Muscle layer of duodenum (tissue), 2 donors: ENCODE measurements around the gene FGGY.
A peak's percentile ranks its signal among the peaks of the same experiment; 100 is the strongest.
"Not testable (repeated sequence)": the region's sequence is repeated elsewhere in the genome, so short reads cannot be mapped to it uniquely, and the experiment has no call there.

Experiments used
- H3K27ac ChIP-seq: one replicate; pipeline ENCODE4 v1.7.0; 2013; ENCODE audit warnings: mild to moderate bottlenecking, low read length
- H3K27me3 ChIP-seq: one replicate; pipeline ENCODE4 v1.7.0; 2013; ENCODE audit warnings: low read depth, mild to moderate bottlenecking, control low read depth, low read length
- H3K36me3 ChIP-seq, 2 donors: one replicate each; pipeline ENCODE4 v1.7.0; 2013; ENCODE audit warnings: low read length in 2 of 2, control low read depth in 1 of 2, mild to moderate bottlenecking in 1 of 2; ENCODE audit not compliant: insufficient read depth in 2 of 2, control insufficient read depth in 1 of 2
- H3K4me1 ChIP-seq, 2 donors: one replicate each; pipeline ENCODE4 v1.7.0; 2013; ENCODE audit warnings: low read length in 2 of 2, mild to moderate bottlenecking in 2 of 2, control low read depth in 1 of 2, moderate library complexity in 1 of 2; ENCODE audit not compliant: insufficient read depth in 2 of 2, control insufficient read depth in 1 of 2
- H3K4me3 ChIP-seq, 2 donors: one replicate each; pipeline ENCODE4 v1.7.0; 2013; ENCODE audit warnings: low read length in 2 of 2, low read depth in 1 of 2, mild to moderate bottlenecking in 1 of 2
- H3K9me3 ChIP-seq, 2 donors: one replicate each; pipeline ENCODE4 v1.7.0; 2013; ENCODE audit warnings: low read length in 2 of 2, control low read depth in 1 of 2, mild to moderate bottlenecking in 1 of 2; ENCODE audit not compliant: control insufficient read depth in 1 of 2
- donor health status: healthy.

FGGY gene

DNA sequence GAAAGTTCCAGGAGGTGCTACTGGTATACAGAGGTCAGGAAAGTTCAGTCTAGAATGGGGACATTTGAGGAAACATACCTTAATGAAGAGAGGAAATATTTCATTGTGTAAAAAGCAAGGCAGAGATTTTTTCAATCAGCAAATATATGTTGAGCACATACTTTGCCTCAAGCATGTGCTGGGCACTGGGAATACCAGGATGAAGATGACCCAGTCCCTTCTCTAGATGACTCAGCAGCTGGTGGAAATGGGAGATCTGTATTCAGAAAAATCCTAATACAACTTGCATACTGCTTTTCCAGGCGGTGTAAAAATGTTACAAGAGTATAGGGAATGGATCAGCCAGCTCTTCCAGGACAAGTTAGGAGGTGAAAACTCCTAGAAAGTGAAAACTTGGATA lies 229.3 kb downstream of the FGGY start:
- no peaks in the 10 kb centered on the region for H3K9me3 ChIP-seq
- no peak overlapping the region for H3K27ac ChIP-seq
- no peaks in the 10 kb centered on the region for H3K36me3 ChIP-seq
- H3K4me1 ChIP-seq = peaks cover 0 to 11% of the 10 kb centered on the region in 2 donors
- no peaks in the 10 kb centered on the region for H3K27me3 ChIP-seq
- H3K4me3 ChIP-seq = no peak overlapping the region

DNA sequence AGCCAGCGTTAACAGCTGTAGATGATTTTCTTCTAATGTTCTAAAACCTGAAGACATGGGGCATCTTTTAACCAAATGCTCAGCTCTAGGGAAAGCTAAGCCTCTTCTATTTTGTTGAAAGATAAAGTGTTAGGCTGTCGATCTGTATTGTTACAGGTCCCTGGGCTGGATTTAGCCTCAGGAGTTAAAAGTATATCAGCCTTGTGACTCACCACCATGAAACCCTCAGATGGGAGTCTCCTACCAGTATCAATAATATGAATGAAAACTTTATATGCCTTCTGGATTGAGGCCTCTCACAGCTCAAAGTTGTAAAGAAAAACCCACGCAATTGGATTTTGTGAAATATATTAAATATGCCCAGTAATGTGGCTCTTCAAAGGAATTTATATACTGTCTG lies 231.6 kb downstream of the FGGY start:
- Histone ChIP-seq H3K27ac (no peak overlapping the region), H3K36me3 (no peaks in the 10 kb centered on the region), H3K4me1 (peaks cover 0 to 5% of the 10 kb centered on the region in 2 donors), H3K9me3 (no peaks in the 10 kb centered on the region), H3K27me3 (no peaks in the 10 kb centered on the region), H3K4me3 (no peak overlapping the region)

GRCh38 chr1:59528900-59529299 lies 232.0 kb downstream of the FGGY start:
- no peak overlapping the region for H3K27ac ChIP-seq
- no peak overlapping the region for H3K4me3 ChIP-seq
- no peaks in the 10 kb centered on the region for H3K9me3 ChIP-seq
- no peaks in the 10 kb centered on the region for H3K36me3 ChIP-seq
- H3K27me3 ChIP-seq = no peaks in the 10 kb centered on the region
- peaks cover 0 to 5% of the 10 kb centered on the region in 2 donors for H3K4me1 ChIP-seq

DNA sequence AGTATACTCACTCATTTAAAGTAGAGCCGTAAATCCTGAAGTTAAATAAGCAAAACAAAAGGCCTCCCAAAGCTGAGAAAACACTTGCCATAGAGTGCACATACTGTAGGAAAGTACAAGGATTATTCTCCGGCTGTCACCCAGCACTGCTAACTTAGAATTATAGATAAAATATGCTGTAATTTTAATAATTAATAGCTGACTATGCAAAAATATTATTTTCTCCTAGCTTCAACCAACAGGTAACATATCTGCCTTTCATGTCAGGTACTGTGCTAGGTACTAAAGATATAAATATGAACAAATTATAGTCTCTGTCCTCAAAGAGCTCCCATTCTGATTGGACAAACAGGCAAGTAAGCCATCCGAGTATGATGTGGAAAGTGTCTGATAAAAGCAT lies 233.2 kb downstream of the FGGY start:
- Histone ChIP-seq H3K4me3 (no peak overlapping the region), H3K27me3 (no peaks in the 10 kb centered on the region), H3K4me1 (peaks cover 0 to 5% of the 10 kb centered on the region in 2 donors), H3K36me3 (no peaks in the 10 kb centered on the region), H3K9me3 (no peaks in the 10 kb centered on the region), H3K27ac (no peak overlapping the region)

DNA sequence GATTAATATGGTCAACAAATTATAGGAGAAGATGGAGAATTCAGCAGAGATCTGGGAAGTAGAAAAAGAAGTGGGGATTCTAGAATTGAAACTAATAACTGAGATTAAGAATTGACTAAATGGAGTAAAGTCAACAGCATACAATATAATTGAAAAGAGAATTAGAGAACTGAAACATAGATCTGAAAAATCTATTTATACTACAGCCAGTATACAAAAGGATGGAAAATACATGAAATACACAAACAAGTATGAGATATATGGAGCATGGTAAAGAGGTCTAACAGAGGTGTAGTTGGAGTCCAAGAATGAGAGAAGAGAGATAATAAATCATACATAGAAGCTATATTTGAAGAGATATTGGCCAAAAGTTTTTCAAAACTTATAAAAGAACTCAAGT lies 235.2 kb downstream of the FGGY start:
- Histone ChIP-seq H3K4me3 (no peak overlapping the region), H3K36me3 (no peaks in the 10 kb centered on the region), H3K27me3 (no peaks in the 10 kb centered on the region), H3K4me1 (peaks cover 0 to 1% of the 10 kb centered on the region in 2 donors), H3K9me3 (no peaks in the 10 kb centered on the region), H3K27ac (no peak overlapping the region)

DNA sequence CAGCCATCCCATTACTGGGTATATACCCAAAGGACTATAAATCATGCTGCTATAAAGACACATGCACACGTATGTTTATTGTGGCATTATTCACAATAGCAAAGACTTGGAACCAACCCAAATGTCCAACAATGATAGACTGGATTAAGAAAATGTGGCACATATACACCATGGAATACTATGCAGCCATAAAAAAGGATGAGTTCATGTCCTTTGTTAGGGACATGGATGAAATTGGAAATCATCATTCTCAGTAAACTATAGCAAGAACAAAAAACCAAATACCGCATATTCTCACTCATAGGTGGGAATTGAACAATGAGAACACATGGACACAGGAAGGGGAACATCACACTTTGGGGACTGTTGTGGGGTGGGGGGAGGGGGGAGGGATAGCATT lies 241.6 kb downstream of the FGGY start:
- not testable (repeated sequence) for H3K4me1 ChIP-seq, H3K9me3 ChIP-seq, H3K36me3 ChIP-seq, H3K4me3 ChIP-seq, H3K27ac ChIP-seq, H3K27me3 ChIP-seq

GRCh38 chr1:59539961-59540681 lies 243.2 kb downstream of the FGGY start:
- Histone ChIP-seq H3K4me1 (no peaks in the 10 kb centered on the region), H3K36me3 (no peaks in the 10 kb centered on the region), H3K9me3 (no peaks in the 10 kb centered on the region), H3K4me3 (no peak overlapping the region), H3K27ac (no peak overlapping the region), H3K27me3 (no peaks in the 10 kb centered on the region)

DNA sequence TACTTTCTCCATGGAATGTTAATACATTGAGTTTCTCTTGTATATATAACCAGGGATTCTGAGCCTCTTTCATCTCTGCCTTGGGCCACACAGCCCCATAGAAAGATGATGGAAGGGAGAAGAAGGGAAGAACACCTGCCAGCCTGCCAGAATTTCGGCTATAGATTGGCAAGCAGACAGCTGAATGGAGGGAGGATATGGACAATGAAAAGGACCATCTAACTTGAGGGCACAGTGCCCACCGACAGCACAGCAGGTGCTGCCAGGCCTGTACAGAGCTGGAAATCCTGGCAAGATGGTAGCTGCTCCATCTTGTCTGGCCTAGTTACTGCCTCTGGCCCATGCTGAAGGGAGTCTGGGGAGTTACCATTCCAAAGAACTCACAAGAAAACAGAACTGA lies 244.3 kb downstream of the FGGY start:
- Histone ChIP-seq H3K4me1 (no peaks in the 10 kb centered on the region), H3K4me3 (no peak overlapping the region), H3K9me3 (no peaks in the 10 kb centered on the region), H3K36me3 (no peaks in the 10 kb centered on the region), H3K27ac (no peak overlapping the region), H3K27me3 (no peaks in the 10 kb centered on the region)

DNA sequence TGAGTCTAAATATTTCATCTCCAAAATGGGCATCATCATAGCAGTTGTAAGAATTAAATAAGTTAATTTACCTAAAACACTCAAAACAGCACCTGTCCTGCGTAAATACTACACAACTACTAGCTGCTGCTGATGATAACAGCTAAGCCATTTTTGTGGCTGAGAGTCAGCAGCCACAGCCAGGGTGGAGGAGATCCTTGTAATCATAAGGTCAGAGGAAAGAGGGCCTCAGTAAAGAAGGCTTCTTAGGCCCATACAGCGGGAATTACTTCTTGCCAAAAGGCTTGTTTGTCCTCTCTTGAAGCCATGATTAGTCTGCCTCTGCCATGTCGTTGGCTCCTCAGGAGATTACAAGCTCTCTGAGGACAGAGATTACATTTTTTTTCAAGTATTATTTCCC lies 245.0 kb downstream of the FGGY start:
- no peak overlapping the region for H3K27ac ChIP-seq
- no peaks in the 10 kb centered on the region for H3K4me1 ChIP-seq
- H3K4me3 ChIP-seq = no peak overlapping the region
- no peaks in the 10 kb centered on the region for H3K27me3 ChIP-seq
- H3K9me3 ChIP-seq = no peaks in the 10 kb centered on the region
- H3K36me3 ChIP-seq = no peaks in the 10 kb centered on the region

DNA sequence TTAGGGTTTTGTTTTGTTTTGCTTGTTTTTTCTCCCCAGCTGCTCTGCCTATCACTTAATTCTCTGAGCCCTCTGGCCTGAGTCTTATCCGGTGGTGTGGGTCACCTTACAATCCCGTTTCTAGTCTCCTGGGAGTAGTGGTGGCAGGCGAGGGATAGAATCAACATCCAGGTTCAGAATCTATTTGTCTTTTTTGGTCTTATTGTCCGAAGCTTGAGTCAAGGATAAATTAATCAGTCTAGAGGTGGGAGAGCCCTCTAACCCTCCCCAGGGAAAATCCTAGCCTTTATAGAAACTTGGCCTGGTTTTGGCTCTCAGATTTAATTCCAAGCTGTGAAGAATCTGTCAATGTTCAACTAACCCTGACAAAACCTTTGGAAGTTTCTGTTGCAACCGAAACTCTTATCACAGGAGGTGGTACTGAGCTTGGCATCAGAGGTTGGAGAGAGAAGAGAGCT lies 246.3 kb downstream of the FGGY start:
- Histone ChIP-seq H3K9me3 (no peaks in the 10 kb centered on the region), H3K4me3 (no peak overlapping the region), H3K36me3 (no peaks in the 10 kb centered on the region), H3K27me3 (no peaks in the 10 kb centered on the region), H3K27ac (peak overlapping the region; percentile 49), H3K4me1 (no peaks in the 10 kb centered on the region)

DNA sequence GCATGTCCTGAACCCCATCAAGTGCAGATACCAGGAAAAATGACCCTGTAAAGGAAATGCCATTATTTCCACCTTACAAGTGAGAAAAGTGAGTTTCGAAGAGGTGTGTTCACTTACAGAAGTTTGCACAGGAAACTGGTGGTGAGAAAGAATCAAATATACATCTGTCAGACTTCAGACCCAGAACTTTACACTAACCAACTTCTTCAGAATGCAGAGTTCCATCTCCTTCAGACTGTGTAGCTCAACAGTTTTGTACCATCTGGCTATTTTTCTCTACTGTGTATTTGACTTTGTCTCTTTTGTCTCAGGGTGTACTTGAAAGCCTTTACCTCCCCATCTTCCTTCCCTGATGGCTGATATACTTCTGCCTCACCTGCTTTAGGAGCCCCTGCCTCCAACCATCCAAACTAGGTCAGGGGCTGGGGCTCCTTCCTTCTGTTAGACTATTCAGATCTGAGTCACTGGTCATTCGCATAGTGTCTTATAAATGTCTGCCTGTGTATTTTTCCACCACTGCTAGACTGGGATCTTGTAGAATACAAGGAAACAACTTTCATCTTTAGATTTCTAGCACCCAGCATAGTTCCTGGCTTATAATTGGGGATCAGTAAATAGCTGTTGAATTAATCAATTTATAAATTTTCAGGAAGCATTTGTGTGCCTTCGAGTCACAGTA lies 247.9 kb downstream of the FGGY start:
- no peaks in the 10 kb centered on the region for H3K9me3 ChIP-seq
- no peaks in the 10 kb centered on the region for H3K4me1 ChIP-seq
- no peak overlapping the region for H3K27ac ChIP-seq
- H3K36me3 ChIP-seq = no peaks in the 10 kb centered on the region
- no peak overlapping the region for H3K4me3 ChIP-seq
- no peaks in the 10 kb centered on the region for H3K27me3 ChIP-seq

- Histone ChIP-seq H3K27ac (no peak overlapping the region), H3K4me1 (peaks cover 0 to 5% of the 10 kb centered on the region in 2 donors), H3K9me3 (no peaks in the 10 kb centered on the region), H3K27me3 (no peaks in the 10 kb centered on the region), H3K4me3 (no peak overlapping the region), H3K36me3 (no peaks in the 10 kb centered on the region)
These were observed 248.9 kb downstream of the FGGY start for GRCh38 chr1:59545830-59546229.
